SU-DHL-6 (cell line): ENCODE measurements around the gene HAUS7.

Source experiments
- H2AFZ ChIP-seq: fragments of 200-600 bp; sonication (generic); 2 replicates; pipeline ENCODE4 v1.6.1; 2014; ENCODE audit warnings: low read depth, mild to moderate bottlenecking, moderate library complexity, mixed read lengths, antibody characterized with exemption, low read length; ENCODE audit not compliant: severe bottlenecking
- H3F3A ChIP-seq: fragments of 200-600 bp; shearing (Covaris generic); 2 replicates; pipeline ENCODE4 v1.6.0; 2016; ENCODE audit warnings: antibody characterized with exemption, mild to moderate bottlenecking; ENCODE audit not compliant: insufficient read depth
- H3K27ac ChIP-seq: fragments of 200-600 bp; sonication (generic); 2 replicates; pipeline ENCODE4 v1.5.1; 2016; ENCODE audit warnings: low read depth, mild to moderate bottlenecking, low read length, moderate library complexity, mixed read lengths
- H3K27me3 ChIP-seq: fragments of 200-600 bp; sonication (generic), shearing (Covaris generic); 2 replicates; pipeline ENCODE4 v1.6.0; 2014; ENCODE audit warnings: mild to moderate bottlenecking, low read length
- H3K36me3 ChIP-seq: fragments of 200-600 bp; sonication (generic); 2 replicates; pipeline ENCODE4 v1.6.1; 2014; ENCODE audit warnings: mild to moderate bottlenecking, low read length, mixed read lengths
- H3K4me2 ChIP-seq: fragments of 300-600, 200-600 bp; shearing (Covaris generic), sonication (generic); 2 replicates; pipeline ENCODE4 v1.6.0; 2014; ENCODE audit warnings: low read length, low read depth, mild to moderate bottlenecking; ENCODE audit not compliant: poor library complexity, severe bottlenecking
- H3K4me3 ChIP-seq: fragments of 200-600 bp; sonication (generic); 2 replicates; pipeline ENCODE4 v1.5.1; 2014; ENCODE audit warnings: antibody characterized with exemption, low read length, mild to moderate bottlenecking, mixed read lengths; ENCODE audit not compliant: insufficient read depth, poor library complexity, severe bottlenecking
- H3K79me2 ChIP-seq: fragments of 200-600 bp; sonication (generic); 2 replicates; pipeline ENCODE4 v1.6.1; 2014; ENCODE audit warnings: mild to moderate bottlenecking, low read length, moderate library complexity; ENCODE audit not compliant: insufficient read depth
- H3K9ac ChIP-seq: fragments of 200-600 bp; sonication (generic); 2 replicates; pipeline ENCODE4 v1.7.0; 2014; ENCODE audit warnings: mild to moderate bottlenecking, low read length
- H3K9me2 ChIP-seq: fragments of 200-600 bp; sonication (generic); replicated peaks from 2 replicates; pipeline ENCODE4 v1.6.1; 2014; ENCODE audit warnings: low read length; ENCODE audit not compliant: insufficient read depth
- H3K9me3 ChIP-seq: fragments of 200-600 bp; sonication (generic); 2 replicates; pipeline ENCODE4 v1.6.1; 2014; ENCODE audit warnings: low read length, mixed read lengths; ENCODE audit not compliant: insufficient read depth
- H4K20me1 ChIP-seq: fragments of 200-600 bp; sonication (generic); 2 replicates; pipeline ENCODE4 v1.6.1; 2014; ENCODE audit warnings: low read depth, mild to moderate bottlenecking, antibody characterized with exemption, low read length, moderate library complexity, mixed read lengths
- CTCF ChIP-seq: fragments of 200-600 bp; sonication (generic); IDR thresholded peaks from one replicate; pipeline ENCODE4 v1.5.1; 2017; ENCODE audit warnings: antibody characterized with exemption, mild to moderate bottlenecking, low read length, moderate library complexity; ENCODE audit not compliant: insufficient read depth, poor library complexity, severe bottlenecking
- EZH2phosphoT487 ChIP-seq: fragments of 200-600 bp; sonication (generic), shearing (Covaris generic); conservative IDR thresholded peaks from 2 replicates; pipeline ENCODE4 v1.6.1; 2018; ENCODE audit warnings: mild to moderate bottlenecking, antibody characterized with exemption, low read length, moderate library complexity, mixed read lengths

The HAUS7 gene

DNA sequence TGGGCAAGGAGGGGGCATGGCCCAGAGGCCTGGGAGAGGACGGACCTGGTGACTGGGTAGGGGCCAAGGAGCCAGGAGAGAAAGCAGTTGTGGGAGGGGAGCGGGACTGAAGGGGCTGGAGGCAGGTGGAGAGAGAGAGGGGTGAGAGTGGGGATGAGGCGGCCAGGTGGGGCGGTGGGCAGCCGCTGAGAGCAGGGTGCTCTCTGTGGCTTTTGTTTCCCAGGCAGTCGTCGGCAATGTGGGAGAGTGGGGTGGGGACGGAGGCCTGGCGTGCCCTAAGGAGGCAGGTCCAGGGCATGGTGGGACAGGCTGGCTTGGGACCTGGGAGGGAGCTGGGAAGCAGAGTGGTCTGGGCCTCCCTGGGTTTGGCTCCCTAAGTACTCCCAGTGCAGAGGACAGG, 43.9 kb upstream of the HAUS7 start:
- Histone ChIP-seq H4K20me1 (no peaks in the 10 kb centered on the region), H3K9me2 (no peaks in the 10 kb centered on the region), H3K9ac (no peak overlapping the region), H3K36me3 (no peaks in the 10 kb centered on the region), H3K4me2 (no peak overlapping the region), H3K27ac (no peak overlapping the region), H3K27me3 (no peaks in the 10 kb centered on the region), H3K4me3 (no peak overlapping the region), H3K9me3 (no peaks in the 10 kb centered on the region), H3F3A (no peaks in the 10 kb centered on the region), H3K79me2 (no peaks in the 10 kb centered on the region), H2AFZ (no peak overlapping the region)
- TF ChIP-seq CTCF (no peak), EZH2phosphoT487 (no peak)

GRCh38 chrX:153513265-153513664, 42.9 kb upstream of the HAUS7 start:
- H3K4me3 ChIP-seq, result no peak overlapping the region
- no peaks in the 10 kb centered on the region for H3K9me3 ChIP-seq
- no peaks in the 10 kb centered on the region for H3K36me3 ChIP-seq
- TF ChIP-seq EZH2phosphoT487 (no peak), CTCF (no peak)
- H3K4me2 ChIP-seq, result no peak overlapping the region
- H3K27ac ChIP-seq, result no peak overlapping the region
- no peaks in the 10 kb centered on the region for H3F3A ChIP-seq
- no peak overlapping the region for H2AFZ ChIP-seq
- no peak overlapping the region for H3K9ac ChIP-seq
- H3K9me2 ChIP-seq, result no peaks in the 10 kb centered on the region
- H4K20me1 ChIP-seq, result no peaks in the 10 kb centered on the region
- H3K27me3 ChIP-seq, result no peaks in the 10 kb centered on the region
- no peaks in the 10 kb centered on the region for H3K79me2 ChIP-seq

DNA sequence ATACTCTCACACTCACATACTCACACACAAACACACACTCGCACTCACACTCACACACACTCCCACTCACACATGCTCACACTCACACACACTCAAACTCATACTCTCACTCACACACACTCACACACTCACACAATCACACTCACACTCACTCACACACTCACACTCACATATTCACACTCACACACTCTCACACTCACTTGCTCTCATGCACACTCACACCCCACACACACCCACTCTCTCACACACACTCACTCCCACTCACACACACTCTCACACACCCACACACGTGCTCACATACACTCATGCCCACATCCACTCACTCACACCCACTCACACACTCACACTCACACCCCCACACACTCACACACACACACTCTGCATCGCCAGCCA, 42.1 kb upstream of the HAUS7 start:
- no peak overlapping the region for H3K27ac ChIP-seq
- no peaks in the 10 kb centered on the region for H3K9me3 ChIP-seq
- H3K79me2 ChIP-seq, result no peaks in the 10 kb centered on the region
- no peaks in the 10 kb centered on the region for H4K20me1 ChIP-seq
- TF ChIP-seq CTCF, result no peak
- no peak for TF ChIP-seq EZH2phosphoT487
- no peaks in the 10 kb centered on the region for H3K36me3 ChIP-seq
- H3F3A ChIP-seq, result no peaks in the 10 kb centered on the region
- no peak overlapping the region for H3K4me3 ChIP-seq
- H3K9me2 ChIP-seq, result no peaks in the 10 kb centered on the region
- no peak overlapping the region for H2AFZ ChIP-seq
- H3K9ac ChIP-seq, result no peak overlapping the region
- no peaks in the 10 kb centered on the region for H3K27me3 ChIP-seq
- no peak overlapping the region for H3K4me2 ChIP-seq
